Measurements from ENCODE around the gene TRIP11.

The TRIP11 gene

DNA sequence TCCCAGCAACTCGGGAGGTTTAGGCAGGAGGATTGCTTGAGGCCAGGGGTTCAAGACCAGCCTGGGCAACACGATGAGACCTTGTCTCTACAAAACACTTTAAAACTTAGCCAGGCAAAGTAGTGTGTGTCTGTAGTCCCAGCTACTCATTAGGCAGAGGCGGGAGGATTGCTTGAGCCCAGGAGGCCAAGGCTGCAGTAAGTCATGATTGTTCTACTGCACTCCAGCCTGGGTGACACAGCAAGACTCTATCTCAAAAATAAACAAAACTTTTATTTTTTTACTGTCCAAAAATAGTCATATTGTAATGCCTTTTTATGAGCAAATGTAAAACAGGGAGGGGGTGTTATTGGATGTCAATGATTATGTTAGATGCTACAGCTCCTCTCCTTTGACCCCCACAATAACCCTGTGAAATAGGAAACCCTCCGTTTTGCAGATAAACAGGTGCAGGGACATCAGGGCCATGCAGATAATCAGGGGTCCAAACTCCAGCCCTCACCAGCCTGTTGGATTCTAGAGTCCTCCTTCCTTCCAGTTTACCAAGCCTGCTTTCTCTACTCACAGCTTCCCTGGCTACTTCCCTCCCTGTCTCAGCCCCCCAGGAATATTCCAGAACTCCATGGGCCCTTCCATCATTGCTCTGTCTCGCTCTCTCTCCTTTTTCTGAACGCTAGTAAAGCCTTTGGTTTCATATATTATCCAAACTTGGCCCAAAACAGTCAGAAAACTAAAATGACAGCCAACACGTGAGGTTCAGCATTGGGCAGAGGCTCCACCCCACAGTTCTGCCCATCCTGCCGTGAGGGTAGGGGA is 86.5 kb downstream of the TRIP11 start:
- DNase-seq = no peak

DNA sequence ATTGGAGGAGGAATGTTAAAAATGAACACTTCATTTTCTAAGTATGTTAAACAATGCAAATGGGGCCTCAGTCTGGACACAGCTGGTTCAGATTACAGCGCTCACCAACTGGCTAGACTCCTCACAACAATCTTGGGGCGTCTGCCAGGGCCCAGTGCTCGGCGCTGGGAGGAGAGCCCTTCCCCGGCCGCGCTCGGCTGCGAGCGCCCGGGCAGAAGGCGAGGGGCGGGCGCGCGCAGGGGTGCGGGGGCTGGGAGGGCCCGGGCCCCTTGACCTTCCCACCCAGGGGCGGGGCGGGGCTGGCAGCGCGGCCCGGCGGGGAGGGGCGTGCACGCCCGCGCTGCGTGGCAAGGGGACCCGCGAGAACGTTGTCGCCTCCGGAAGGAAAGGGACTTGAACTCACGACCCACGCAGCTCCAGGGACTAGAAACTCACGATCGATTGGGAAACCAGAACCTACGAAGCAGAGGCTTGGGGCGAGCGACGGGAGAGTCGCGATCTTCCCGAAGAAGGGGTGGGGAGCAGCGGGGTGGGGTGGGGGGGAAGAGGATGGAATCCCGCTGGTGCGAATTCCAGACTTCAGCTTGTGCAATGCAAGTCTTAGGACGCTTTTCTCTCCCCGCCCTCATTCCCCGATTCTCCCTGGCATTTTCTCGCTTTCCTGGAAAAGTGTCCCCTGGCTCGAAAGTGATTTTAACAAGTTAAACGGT is 92.2 kb downstream of the TRIP11 start, which contains the start of gene FBLN5:
Gene FBLN5 (minus strand): TSS at position 220 of the 710 bp plus-strand sequence. CDS start 465 bp downstream, outside the sequence.
- DNase-seq = peak; percentile 54

DNA sequence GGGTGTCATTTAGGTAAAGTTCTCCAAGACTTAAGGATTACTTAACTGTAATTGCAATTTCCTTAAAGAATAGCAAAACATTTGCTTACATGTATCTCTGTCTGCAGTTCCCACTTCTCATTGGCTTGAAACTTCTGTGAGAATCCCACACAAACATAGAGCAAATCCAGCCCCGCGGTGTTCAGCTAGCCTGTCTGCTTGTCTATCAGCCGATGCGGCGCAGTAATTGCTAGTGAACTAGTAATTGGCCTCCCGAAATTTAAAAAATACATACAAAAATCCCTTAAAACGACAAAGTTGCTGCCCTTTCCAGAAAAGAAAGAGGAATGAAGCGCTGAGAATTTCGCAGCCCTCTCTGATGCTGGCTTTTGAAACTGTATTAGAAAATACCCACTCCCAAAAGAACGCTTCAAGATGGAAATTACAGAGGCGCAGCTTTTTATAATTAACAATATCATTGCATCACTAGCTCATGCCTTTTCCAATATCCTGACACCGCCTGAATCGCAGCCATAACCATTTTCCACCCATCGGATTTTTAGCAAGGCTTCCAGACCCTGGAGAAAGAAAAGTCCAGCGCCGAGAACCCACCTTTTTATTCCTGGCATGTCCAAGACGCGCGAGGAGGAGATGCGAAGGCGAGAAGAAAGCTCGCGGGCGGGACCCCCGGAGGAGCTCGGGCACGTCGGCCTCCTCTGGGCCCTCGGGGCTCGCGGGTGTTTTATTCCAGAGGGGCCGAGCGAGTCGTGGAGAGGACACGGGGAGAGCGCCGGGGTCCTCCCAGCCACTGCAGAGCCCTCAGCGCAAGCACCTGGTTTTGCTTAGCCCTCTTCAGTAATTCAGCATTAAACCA is 93.0 kb downstream of the TRIP11 start:
- DNase-seq = peak; percentile 5

DNA sequence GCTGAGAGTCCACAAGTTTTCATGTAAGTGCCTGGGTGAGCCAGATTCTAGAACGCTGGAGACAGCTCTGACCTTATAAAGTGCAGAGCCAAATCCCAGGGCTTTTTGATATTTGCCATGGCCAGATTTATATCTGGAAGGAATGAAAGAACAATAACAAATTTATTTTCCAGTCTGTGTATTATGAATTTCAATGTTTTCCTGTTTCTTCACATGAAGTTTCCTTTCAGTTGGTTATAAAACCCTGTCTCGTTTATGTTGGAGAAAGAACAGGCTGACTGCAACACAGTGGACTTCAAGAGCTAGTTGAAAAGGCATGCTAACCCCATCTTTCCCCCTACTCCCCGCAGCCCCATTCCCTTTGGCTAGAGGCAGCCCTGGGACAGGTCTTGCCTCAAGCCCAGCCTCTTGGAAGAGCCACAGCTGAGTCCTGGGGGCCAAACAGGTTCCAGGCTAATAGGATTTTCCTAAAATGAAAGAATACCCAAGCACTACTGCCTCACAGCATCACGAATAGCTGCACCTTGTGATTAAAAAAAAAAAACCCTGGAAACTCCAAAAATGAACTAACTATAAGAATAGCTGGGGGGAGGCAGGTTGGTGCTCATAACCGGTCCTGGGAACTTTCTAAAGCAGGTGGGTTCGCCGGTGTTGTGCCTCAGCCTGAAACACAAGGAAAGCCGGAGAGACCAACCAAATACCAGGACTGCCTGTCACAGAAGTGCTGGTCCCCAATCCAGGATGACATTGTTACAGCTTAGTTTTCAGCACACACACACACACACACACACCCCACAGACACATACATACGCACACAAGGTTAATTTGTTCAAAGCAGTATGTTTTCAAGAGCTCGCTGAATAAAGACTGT is 93.9 kb downstream of the TRIP11 start:
- DNase-seq = no peak

DNA sequence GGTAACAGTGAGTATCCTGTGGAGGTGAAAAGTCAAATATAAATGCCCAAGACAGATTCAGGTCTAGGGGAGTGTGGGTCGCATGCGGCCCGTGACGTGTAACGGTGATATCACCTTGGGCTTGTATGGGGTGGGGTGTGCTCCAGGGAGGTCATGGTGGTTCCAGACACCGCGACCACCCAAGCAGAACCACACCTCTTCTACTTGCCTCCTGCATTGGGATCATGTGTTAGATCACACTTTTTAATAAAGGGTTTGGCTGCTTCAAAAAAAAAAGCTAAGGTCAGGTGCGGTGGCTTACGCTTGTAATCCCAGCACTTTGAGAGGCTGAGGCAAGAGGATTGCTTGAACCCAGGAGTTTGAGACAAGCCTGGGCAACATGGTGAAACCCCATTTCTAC is 96.9 kb downstream of the TRIP11 start:
- no peak for DNase-seq

DNA sequence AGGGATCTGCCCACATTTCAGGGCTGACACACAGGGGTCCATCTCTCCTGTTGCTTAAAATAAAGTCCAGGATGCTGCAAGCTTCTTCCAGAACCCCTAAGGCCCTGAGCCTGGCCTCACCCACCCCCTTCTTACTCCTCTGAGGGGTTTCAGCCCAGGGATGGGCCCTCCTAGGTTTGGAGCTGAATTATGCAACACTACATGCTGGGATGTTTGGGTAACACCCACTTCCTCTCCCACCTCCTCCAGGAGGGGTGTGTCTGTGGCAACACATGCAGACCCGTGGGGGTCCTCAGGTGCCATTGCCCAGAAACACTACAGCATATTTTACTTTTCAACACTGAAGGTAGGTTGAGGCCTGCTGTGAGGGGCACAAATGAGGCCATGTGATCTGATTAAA is 97.7 kb downstream of the TRIP11 start:
- DNase-seq = no peak

DNA sequence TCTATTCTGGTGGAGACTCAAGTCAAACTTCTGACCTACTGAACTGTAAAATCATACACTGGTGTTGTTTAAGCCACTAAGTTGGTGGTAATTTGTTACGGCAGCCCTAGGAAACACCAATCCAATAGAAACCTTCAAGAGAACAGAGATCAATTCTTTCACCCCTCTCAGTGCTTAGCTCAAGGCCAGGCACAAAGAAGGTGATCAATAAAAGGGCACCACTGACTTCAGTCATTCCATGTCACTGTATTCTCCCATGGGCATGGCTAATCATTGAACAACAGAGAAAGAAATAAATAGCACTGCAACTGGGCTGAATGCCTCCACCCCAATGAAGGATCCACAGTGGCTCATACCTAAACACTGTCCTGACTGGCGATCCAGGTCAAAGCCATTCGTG is 99.7 kb downstream of the TRIP11 start:
- no peak for DNase-seq

DNA sequence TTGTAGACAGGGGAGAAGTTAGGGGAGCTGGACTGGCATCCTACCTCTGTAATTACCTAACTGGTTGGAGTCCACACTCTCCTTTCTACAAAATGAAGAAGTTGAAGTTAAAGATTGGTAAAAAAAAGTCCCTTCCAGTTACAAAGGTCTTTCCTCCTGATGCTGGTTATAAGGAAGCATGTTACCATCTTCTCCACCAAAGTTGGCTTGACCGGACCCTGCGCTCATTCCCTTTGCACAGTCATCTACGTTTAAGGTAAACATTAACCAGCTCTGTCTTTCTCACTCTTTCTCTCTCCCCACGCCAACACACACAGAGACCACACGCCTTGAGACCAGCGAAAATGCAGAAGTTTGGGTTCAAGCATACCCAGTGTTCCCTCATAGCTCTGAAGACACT is 104.3 kb downstream of the TRIP11 start:
- DNase-seq = no peak

DNA sequence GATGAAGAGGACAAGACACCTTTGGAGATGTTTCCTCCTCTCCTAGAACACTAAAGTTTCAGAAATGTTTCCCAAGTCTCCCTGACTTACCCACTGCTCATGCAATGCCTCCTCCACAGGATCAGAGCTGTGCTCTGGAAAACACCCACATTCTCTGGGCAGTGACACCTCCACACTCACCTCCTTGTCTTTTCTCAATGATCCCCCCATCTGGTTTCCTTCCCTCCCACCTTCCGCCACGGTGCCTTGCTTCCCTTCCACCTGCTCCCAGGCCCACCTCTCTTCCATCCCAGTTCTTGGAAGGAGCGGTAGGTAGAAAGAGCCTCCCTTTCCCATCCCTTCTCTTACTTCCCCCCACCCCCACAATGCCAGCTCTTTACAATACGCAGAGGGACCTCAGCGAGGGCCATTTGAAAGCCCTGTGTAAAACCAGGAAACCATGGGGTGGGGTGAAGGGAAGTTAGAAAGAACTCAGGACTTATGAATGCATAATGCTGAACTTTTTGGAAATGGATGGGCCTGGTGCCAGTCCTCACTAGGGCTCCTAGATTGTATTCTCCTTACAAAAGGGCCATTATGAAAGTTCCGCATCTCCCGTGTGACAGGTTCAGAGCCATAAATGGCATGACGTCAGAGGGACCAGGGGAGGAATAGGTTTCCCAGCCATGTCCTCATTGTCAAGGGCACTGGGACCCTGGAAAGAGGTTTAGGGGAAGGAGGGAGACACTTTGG is 105.1 kb downstream of the TRIP11 start:
- DNase-seq = no peak

DNA sequence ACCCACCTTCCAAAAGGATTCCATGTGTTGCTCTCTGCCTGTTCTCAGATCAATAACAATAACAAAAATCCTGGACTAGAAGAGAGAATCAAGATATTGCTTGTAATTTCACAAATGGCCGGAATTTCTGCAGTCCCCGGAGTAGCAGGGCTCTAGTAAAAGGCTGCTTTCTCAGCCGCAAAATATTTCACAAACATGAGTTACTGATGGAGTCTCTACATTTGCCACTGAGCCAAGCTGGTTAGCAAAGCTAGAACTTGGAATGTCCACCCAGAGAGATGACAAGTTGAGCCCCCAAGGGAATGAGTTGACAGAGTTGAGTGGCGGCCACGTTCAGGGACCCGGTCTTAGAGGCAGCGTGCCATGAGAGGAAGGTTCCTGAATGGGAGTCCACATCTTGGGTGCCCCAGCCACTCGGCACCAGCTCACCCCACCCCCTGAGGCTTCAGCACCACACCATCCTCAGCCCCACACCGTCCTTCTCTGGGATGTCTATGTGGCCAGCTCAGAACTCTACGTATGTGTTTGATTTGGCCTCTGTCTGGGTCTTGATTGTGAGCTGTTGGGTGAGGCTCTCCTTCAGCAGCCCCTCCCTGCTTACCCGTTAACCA is 108.3 kb downstream of the TRIP11 start:
- no peak for DNase-seq

DNA sequence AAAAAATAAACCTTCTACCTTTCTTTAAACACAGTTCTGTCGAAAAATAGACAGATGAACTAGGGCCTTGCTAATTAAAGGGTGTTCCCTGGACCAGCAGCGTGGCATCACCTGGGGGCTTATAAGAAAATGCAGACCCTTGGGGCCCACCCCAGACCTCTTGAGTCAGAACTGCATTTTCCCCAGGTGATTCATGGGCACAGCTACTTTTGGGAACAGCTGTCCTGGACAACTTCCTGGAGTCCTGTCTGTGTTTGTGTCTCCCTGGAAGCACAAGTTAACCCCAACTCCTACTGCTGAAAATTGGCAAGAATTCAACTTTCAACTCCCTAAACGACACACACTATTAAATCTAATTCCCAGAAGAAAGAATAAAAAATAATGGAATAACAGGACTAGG is 110.2 kb downstream of the TRIP11 start:
- DNase-seq = no peak

DNA sequence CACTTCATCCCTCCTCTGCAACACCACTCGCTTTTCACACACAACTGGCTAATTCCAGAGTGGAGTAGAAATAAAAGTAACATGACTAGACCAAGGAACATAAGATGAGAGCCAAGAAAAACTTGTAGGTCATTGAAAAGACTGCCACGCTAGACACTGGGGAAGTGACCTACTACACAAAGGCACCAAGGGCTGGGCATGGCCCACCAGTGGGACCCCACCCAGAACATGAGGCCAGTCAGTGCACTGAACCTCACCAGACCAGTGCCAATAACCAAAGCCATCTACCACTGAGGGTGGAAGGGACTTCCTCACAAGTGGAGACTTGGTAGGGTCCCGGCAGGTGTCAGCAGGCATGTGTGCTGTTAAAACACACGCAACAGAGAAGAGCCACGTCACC is 112.1 kb downstream of the TRIP11 start:
- no peak for DNase-seq

DNA sequence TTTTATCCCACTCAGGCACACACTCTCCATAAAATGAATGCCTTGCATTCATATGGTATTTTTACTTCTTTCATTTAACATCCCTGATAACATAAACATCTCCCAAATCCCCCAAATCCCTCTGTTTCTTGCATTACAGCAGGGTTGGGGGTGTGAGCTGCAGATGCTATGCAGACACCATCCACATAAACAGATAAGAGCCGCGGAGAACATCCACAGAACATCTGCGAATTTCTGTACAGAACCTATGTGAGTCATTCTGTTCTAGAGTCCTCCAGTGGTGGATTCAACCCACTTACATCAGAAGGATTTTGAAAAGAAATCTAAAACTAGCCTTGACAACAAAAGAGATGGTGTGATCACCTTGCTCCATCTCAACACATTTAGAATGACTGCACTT is 112.7 kb downstream of the TRIP11 start:
- DNase-seq = no peak

DNA sequence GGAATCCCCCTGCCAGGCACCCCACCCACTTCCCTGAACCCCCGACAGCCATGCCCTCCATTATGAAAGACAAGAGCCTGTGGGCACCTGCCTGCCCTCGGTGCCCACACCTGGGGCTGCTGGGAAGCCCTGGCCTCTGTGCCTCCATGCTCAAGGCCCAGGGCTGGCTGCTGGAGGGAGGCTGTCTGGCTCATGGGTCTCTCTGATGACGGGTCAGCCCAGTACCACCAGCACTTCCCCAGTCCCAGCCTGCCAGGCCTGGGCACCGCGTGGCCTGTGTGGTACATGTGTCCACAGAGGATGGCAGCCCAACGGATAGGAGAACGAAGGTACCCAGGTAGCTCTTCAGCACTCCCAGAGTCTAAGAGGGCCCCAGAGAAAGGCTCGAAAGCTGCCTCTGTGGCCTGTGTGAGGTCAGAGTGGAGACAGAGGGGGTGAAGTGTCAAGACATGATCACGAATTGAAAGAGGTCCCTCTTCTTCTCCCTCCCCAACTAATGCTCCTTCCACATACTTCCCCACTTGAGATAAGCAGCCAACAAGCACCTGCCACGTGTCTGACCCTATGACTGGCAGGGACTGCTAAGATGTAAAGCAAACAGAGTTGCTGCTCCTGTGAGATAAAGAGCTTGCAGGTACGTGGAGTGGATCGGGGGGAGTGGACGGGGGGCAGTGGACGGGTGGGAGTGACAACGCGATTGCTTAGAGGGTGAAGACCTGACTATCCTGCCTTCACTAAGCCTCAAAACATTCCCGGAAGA is 113.5 kb downstream of the TRIP11 start:
- DNase-seq = no peak

DNA sequence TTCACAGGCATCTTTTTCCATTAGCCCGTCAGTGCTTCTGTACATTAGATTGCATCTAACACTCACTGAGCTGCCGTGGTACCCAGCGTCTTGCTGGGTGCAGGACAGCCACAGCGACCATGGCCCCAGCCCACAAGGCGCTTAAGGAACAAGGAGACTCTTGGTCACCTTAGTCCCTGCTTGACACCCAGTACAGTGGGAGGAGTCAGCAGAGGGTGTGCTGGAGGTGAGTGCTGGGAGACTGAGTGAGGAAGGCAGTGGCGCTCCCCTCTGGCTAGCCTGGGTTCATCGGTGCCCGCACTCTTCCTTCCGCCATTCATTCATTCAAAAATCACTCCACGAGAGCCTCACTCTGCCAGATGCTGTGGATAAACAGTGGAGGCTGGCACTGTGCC is 114.1 kb downstream of the TRIP11 start:
- no peak for DNase-seq

DNA sequence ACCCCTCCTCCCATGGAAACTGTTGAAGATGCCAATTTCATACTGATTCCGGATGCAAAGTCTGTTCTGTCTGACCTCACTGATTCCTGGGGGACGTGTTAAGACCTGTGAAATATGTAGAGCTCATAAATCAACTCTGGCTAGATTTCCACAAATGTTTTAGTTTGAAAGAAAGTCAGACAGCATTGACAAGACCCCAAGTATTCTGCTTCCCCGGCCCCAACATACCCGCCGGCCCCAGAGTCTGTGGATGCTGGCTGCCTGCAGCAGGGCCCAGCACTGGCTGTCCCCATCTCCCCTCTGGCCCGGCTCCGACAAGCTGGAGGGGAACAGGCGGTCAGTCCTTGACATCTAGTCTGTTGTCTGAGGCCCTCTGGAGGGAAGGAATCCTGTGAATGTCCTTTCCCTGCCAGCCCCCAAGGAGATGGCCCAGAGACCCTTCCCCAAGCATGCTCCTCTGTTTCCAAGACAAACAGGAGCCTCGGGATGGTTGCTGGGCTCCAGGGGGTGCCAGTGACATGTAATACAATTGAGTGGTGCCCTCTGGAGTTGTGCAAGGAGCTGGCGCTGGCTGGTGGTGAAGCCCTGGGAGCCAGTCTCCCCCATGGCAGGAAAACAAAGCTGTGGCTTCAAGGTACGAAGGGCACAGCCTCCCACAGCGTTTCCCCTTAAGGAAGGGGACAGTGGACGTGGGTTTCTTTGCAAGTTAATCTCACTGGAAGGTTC is 114.7 kb downstream of the TRIP11 start:
- no peak for DNase-seq

DNA sequence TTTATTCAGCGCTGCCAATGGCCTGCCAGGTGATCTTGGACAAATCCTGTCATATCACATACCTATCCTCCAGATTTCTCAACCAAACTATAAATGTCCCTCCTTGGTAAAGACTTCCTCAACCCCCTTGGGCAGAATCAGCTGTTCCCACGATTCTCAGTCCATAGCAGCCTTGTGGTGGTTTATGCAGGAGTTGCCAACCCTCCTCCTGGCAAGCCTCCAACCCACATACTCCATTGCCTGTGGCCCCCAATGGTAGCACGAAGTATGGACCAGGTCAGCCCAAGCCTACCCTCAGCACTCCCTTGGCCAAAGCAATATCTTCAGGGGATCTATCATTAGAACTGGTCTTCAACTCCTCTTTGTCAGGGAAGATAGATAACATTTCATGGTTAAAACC is 119.3 kb downstream of the TRIP11 start:
- DNase-seq = no peak

DNA sequence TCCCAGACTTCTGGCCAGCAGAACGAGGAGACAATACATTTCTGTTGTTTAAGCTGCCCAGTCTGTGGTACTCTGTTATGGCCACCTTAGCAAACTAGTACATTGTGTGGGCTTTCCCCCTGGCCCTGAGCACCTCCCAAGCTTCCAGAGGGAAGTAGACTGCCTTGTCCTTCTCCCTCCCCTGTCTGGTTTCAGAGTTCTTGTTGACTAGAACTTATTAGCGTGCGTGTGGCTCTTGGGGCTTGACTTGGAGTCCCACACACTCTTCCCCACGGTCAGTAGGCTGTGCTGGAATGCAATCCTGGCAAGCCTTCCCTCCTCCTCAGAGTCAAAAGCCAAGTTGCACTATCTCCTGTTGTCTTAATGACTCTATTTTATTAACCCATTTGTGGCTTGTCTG is 120.0 kb downstream of the TRIP11 start:
- no peak for DNase-seq

DNA sequence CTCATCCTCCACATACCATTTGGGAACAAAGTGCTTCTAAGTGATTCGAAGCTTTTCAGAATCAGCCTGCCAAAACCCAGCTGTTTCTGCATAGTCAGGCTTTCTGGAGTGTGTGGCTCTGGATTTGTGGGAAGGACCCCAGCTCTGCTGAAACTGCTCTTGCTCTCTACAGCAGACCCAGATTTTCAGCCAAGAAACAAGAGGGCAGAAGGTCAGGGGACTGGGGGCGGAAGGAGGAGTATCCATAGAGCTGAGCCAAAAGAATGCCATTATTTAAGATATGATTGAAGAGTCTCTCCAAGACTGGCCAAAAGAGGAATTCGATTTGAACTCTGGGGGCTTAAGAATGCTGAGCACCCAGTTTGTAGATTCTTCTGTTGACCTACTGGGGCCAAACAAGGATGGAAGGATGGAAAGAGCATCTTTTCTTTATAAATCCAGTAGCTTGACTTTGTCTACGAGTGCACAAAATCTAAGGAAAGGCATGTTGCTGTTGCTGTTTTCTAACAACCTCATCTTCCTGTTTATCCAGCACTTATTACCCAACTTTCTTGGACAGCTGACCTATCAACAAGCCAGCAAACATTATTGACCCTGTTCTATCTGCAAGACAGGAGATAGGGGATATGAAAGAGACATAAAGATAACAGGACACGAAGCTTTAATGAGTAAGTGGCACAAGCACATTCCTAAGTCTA is 121.5 kb downstream of the TRIP11 start:
- no peak for DNase-seq

Data from CD4-positive, alpha-beta T cell treated with Interleukin-6 for 4 hours (primary cell).